Activated CD4-positive, alpha-beta T cell treated with anti-CD3 and anti-CD28 coated beads for 4 hours (primary cell): Measurements from ENCODE around the gene TEX10.
"Not testable (repeated sequence)": the region's sequence is repeated elsewhere in the genome, so short reads cannot be mapped to it uniquely, and the experiment has no call there.

Source experiments
- DNase-seq, 2 donors: peaks; one replicate each; pipeline ENCODE4 v3.0.0-alpha.2; 2020

The TEX10 gene

DNA sequence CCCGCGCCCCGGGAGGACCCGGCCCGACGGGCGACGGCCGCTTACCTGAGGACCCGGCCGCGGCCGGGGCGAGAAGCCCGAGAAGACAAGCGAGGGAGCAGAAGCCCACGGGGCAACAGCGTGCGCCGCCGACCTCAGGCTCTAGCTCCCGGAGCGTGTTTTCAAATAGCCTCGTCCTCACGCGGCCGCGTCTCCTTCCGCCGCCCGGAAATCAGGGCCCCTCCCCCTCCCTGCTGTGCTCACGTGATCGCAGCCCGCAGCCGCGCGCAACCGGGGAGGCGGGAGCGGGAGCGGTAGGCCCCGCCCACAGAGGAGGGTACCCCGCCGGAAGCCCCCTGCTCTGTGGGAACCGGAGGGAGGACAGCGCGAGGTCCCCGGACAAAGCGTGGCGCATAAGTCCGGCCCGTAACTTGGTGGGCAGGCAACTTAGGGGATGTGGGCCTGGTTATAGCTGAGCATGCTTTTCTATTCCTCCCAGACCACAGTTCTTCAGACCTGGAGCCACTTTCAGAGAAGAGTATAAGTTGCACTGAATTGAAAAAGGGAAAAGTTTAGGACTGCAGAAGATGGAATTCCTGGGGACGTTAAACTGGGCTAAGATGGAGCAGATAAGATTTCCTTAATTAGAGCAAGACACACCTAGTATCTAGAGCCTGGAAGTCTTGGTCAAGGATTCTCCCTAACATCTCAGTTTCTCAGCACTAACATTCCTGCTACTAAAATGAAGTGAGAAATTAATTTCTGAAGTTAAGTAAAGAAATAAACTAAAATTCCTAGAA, at the start of gene TEX10:
TSS of gene TEX10 (minus strand) at position 216 of the 779 bp plus-strand sequence. CDS start 3,579 bp downstream, outside the sequence.
- DNase-seq: peak; percentile 88

DNA sequence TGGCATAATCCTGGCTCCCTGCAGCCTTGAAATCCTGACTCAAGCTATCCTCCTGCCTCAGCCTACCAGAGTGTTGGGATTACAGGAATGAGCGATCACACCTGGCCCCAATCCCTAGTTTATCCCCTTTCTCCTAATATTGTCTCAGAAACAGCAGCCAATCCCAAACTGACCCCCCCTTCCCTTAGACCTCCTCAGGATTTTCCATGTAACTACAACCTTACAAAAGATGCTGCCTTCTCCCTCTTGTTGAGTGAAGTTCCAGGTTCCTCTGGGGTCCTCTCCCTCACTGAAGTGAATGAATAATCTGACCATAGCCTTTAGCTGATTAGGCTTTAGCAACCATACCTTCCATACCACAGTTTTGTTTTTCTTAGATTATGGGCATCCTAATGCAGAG, 48.3 kb upstream of the TEX10 start:
- no peak for DNase-seq

DNA sequence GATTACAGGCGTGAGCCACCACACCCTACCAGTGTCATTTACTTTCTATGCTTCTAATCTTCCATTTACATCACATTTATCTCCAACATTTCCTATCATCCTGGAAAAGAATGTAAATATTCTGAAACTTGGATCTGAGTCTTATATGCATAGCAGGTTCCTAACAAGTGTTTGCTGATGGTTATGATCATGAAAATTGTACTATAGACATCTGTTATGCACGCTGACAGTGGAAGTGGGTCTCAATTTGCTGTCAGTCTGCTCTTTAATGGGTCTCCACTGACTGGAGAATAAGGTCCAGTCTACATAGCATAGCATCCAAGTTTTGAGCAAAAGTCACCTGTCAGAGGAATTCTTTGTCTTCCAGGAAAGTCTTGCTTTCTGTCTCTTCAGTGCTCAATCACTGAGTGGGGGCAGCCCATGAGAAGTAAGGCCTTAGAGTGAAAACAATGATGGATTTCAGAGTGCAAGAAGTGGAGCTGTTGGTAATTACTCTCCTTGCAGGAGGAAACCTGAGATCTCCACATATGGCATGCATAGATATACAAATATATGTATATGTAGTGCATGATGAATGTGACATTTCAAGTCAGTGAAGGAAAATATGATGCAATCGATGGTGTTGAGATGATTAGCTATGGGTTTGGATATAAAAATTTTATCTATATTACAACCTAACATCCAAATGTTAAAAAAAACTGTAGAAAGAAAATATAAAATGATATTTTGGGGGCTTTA, 45.0 kb upstream of the TEX10 start:
- DNase-seq: no peak

DNA sequence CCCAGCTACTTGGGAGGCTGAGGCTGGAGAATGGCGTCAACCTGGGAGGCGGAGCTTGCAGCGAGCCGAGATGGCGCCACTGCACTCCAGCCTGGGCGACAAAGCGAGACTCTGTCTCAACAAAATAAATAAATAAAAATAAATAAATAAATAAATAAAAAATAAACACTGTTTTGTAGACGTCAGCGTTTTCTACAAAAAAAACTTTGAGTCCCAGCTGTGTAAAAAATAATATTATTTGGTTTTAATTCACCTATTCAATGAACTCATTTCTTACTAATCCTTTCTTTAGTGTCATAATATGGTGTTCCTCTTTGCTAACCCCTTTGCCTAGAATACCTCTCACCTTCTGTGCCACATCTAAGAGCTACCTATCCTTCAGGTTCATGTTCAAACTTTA, 44.0 kb upstream of the TEX10 start:
- no peak for DNase-seq

DNA sequence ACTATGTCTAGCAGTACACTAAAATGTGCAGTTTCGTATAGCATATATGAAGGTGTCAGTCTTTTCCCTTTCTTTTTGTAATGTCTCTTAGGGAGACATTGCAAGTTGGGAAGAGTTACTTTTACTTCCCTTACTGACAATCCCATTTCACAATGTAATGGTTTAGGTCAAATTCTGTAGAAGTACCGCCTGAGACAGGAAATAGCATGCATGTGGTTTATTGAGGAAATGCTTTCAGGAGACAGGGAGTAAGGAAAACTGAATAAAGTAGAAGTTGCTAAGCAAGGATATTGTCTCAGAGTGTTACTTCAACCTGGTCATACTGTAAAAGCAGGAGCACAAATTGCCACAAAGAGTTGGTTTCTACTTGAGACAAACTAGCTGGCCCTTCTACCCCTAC, 42.1 kb upstream of the TEX10 start:
- DNase-seq: no peak

DNA sequence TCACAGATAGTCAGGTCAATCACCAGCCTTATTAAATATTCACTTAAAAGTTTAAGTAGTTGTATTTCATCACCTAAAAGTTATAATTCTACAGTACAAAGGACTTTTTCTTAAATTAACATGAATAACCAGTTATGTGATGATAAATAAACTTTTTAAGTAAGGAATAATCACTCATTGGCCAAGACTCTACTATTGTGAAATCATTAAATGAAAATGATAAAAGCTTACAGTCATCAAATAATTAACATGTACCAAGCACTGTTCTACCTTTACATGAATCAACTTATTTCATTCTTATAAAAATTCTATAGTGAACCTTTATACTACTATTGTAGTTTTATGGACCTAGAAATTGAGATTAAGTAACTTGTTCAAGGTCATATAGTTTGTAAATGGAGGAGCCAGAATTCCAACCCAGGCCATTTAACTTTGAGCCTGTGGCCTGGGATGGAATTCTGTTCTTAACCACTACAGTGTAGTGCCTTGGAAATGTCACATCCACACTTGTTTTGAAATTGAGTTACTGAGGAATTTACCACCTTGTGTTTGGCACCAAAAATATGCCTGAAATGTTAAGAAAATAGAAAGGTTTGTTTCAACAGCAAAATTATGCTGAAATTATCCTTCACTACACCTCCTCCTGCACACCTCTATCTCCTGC, 41.4 kb upstream of the TEX10 start:
- no peak for DNase-seq

DNA sequence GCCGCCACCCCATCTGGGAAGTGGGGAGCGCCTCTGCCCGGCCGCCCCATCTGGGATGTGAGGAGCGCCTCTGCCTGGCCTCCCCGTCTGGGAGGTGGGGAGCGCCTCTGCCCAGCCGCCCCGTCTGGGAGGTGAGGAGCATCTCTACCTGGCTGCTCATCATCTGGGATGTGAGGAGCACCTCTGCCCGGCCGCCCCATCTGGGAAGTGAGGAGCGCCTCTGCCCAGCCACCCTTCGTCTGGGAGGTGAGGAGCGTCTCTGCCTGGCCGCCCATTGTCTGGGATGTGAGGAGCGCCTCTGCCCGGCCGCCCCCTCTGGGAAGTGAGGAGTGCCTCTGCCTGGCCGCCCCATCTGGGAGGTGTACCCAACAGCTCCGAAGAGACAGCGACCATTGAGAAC, 40.2 kb upstream of the TEX10 start:
- DNase-seq: not testable (repeated sequence)

DNA sequence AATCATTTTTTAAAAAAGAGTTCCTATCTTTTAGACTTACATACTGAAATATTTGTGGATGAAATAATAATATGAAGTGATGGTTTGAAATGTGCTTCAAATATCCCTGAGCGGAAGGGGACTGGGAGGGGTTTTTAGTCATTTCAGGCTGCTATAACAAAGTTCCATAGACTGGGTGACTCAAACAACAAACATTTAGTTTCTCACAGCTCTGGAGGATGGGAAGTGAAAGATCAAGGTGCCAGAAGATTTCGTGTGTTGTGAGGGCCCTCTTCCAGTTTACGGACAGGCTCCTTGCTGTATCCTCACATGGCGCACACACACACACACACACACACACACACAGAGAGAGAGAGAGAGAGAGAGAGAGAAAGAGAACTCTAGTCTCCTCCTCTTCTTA, 27.1 kb upstream of the TEX10 start:
- DNase-seq: no peak

DNA sequence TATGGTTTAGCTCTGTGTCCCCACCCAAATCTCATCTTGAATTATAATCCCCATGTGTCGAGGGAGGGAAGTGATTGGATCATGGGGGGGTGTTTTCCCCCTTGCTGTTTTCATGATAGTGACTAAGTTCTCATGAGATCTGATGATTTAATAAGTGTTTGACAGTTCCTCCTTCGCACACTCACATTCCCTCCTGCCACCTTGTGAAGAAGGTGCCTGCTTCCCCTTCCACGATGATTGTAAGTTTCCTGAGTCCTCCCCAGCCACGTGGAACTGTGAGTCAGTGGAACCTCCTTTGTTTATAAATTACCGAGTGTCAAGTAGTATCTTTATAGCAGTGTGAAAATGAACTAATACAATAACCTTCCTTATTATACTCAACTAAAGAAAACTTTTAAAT, 24.3 kb upstream of the TEX10 start:
- no peak for DNase-seq

DNA sequence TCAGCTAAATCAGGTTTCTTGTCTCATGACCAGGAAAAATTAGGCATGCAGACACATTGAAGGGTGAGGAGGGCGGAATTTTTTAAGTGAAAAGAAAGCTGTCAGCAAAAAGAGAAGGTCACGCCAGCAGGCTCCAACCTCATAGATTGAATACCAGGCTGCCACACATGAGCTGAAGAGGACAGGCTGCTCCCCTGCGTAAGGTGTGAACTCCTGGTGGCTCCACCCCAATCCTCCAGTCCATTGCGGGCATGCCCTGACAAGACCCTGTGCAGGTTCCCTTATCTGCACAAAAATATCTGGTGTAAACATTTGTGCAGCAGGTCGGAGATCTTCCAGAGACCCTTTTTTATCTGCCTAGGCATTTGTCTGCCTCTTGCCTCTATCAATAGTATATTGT, 22.9 kb upstream of the TEX10 start:
- no peak for DNase-seq

DNA sequence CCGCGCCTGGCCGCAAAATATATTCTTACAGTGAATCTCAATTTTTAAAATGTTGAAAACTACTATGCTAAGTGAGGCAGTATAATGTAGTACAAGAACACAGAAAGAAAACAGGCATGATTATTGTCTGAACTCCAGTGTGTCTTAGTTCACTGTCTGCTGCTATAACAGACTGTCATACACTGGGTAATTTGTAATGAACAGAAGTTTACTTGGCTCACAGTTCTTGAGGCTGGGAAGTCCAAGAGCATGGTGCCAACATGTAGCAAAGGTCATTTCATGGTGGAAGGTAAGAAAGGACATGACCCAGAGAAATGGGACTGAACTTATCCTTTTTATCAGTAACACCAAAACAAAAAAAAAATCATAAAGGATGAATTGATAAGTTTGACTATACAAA, 19.9 kb upstream of the TEX10 start:
- DNase-seq: no peak

DNA sequence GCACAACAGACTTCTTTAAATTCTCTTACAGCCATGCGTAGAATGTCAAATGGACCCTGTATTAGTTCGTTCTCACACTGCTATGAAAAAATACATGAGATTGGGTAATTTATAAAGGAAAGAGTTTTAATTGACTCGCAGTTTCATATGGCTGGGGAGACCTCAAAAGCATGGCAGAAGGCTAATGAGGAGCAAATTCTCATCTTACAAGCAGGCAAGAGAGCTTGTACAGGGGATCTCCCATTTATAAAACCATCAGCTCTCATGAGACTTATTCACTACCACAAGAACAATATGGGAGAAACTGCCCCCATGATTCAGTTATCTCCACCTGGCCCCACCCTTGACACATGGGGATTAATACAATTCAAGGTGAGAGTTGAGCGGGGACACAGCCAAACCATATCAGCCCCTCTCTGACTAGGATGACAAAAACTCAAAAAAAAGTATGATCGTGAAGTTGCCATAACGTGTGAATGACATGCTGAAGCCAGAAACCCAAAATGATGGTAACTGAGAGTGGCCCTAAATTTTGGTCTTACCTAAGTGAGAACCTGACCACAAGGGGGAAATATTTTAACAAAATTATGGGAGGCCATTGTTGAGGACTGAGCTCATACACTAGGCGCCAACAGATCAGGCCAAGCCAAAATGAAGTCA, 17.5 kb upstream of the TEX10 start:
- no peak for DNase-seq

DNA sequence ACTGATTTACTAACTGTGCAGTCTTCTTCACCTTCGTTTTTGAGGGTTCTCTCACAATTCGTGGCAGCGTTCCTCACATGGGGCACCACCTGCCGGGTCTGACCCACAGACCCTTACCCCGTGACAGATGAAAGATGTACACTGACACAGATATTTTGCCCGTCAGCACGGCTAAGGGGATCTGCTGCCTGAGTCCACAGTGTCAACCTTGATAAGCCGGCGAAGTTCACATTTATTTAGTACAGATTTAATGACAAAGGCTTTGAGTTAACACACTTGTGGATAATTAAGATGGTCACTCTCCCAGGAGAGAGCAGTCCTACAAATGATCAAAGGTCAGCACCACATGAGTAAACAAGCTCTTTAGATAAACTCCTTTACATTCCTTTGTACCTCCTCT, 15.9 kb upstream of the TEX10 start:
- DNase-seq: no peak

DNA sequence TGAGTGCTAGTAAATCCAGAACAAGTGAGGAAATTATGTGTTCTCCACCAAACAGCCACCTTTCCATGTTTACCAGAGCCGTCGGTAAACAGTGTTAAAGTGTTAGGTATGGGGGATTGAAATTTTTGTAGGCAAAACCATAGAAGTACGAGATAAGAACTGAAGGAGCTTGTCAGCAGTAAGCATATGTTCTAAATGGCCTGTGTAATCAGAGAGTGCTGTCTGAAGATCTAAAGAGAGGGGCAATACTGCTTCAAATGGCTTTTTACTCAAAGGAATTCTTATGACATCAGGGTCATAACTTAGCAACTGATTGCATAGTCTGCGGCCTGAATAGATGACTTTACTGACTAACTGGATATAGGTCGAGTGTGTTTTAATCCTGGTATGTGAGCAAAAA, 13.4 kb upstream of the TEX10 start:
- no peak for DNase-seq

DNA sequence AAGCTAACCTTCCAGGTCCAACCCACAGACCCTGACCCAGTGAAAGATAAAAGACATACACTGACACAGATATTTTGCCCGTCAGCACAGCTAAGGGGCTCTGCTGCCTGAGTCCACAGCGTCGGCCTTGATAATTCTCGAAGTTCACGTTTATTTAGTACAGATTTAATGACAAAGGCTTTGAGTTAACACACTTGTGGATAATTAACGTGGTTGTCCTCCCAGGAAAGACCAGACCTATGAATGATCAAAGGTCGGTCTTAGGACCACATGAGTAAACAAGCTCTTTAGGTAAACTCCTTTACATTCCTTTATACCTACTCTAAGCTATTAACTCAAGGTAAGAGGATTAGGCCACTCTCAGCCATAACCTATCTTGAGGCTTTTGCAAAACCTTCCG, 11.3 kb upstream of the TEX10 start:
- no peak for DNase-seq

DNA sequence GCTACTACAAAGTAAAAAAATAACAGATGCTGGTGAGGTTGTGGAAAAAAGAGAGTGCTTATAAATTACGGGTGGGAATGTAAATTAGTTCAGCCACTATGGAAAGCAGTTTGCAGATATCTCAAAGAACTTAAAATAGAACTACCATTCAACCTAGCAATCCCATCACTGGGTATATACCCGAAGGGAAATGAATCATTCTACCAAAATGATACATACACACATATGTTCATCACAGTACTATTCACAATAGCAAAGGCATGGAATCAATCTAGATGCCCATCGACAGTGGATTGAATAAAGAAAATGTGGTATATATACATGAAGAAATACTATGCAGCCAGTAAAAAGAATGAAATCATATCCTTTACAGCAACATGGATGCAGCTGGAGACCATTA, 6.3 kb upstream of the TEX10 start:
- DNase-seq: no peak

DNA sequence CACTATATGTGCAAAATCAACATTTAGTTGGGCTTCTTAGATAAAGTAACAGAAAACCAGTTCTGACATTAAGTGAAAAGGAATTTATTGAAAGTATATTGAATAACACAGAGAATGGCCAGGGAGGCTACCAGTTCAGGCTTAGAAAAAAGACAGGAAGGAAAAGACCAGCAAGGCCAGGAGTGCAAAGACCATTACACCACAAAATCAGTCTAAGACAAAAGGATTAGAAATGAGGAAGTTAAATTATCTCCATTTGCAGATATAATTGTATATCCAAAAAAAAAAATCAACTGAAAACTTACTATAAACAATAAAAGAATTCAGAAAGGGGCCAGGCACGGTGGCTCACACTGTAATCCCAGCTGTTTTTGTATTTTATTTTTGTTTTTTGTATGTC, 4.8 kb upstream of the TEX10 start:
- no peak for DNase-seq

DNA sequence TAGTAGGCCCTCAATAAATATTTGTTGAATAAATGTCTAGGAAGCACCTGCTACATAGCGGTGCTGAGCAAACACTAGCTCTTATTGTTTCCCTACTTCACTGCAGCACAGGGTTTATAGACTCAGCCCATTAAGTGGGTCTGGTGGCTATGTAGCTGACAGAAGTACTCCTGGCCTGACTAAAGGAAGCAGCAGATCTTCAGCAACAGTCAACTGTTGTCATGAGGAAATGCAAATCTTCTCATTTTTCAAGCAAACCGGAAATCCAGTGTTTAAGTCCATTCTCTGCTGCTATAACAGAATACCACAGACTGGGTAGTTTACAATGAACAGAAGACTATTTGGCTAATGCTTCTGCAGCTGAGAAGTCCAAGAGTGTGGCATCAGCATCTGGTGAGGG, 2.8 kb upstream of the TEX10 start:
- no peak for DNase-seq

DNA sequence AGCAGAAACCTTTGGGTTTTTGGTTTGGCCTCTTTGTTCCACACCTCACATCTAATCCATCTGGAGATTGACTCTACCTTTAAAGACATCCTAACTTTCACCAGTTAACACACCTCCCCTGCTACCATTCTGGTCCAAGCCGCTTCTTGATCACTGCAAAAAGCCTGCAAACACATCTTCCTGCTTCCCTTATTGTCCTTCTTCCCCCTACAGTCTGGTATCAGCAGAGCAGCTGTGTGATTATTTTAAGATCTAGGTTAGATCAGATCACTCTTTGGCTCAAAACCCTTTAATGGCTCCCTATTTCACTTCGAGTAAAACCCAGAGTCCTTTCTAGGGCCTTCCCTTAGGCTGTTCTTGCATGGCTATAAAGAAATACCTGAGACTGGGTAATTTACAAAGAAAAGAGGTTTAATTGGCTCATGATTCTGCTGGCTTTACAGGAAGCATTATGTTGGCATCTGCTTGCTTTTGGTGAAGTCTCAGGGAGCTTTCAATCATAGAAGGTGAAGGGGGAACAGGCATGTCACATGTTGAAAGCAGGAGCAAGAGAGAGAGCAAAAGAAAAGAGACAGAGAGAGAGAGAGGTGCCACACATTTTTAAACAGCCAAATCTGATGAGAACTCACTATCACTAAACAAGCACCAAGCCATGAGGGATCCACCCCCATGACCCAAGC, 1.5 kb upstream of the TEX10 start:
- DNase-seq: no peak

DNA sequence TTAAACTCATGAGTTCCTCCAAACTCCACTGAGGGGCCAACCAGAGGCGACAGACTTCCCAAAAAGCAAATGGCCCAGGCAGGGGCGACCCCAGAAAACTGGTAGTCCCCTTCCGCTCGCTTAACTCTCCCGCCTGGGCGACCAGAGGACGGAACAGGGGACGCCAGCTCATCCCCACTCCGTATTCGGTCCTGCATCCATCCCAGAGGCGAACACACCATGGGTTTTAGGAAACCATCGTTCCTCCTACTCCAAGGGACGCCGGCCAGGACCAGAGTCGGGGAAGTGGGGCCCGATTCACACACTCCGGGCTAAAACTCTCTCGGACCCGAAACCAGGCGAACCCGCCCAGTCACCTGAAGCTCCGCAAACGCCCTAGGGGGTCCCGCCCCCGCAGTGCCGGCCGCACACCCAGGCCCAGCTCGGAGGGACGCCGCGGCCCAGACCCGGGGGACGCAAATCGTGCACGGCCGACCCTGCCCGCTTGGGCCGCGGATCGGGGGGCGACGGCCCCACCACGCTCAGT, 478 bp downstream of the TEX10 start:
- peak; percentile 18 to 32 for DNase-seq

DNA sequence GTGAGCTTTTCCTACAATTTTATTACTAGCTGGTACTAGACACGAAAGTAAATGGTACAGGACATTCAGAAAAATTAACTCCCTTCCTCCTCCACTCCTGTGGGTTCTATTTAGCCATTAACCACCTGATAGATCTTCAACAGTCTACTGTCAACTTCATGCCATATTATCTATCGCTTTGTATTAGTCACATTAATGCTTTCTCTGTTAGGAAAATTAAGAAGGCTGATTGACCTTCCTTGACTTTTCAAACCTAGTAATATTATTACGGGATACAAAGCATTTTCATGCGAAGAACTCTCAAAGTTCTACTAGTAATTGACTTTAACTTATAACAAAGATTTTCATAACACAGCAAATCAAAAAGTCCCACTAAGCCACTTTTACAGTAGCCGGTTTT, 1.2 kb downstream of the TEX10 start:
- no peak for DNase-seq

DNA sequence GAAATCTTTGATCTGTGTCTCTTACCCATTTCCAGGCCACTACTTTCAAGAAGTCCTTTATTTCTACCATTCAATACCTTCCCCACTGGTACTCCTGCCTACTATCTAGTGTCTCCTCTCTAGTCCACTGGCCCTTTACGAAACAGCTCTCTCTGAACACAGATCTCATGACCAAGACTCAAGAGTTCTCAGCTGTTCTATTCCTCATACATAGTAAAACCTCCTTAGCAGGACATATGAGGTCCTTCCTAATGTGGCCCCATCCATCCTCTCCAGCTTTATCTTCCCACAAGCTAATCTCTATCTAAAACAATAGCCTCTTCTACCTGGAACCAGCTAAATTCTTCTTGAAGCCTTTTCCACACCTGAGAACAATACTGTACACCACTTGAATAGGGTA, 2.6 kb downstream of the TEX10 start:
- DNase-seq: no peak

DNA sequence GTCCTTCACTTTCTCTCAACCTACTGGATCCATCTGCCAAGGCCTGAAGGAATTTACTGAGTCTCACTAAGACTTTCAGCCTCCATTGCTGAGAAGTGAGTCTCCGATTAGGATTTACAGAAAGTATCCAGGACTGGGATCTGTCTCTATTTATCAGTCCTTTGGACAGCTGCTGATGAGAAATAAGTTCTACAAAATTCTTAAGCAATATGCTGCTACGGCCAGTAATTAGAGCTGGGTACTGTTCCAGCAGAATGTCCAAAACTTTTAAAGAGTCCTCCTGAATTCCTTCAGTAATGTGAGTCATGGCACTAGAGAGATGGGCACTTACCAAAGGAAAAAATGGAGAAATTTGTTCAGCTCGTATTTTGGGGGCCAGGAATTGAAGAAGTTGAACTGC, 5.9 kb downstream of the TEX10 start:
- no peak for DNase-seq
